Adipocyte (in vitro differentiated cells): ENCODE measurements around the gene RGPD8.
A peak's percentile ranks its signal among the peaks of the same experiment; 100 is the strongest.
"Not testable (repeated sequence)": the region's sequence is repeated elsewhere in the genome, so short reads cannot be mapped to it uniquely, and the experiment has no call there.

ENCODE experiments used
- DNase-seq: peaks from one replicate; pipeline ENCODE4 v3.0.0-alpha.2; 2015; ENCODE audit warnings: low read depth
- H3K27me3 ChIP-seq: replicated peaks from 2 replicates; pipeline ENCODE4 v1.7.0; 2013; ENCODE audit warnings: mild to moderate bottlenecking, low read length, moderate library complexity; ENCODE audit not compliant: control insufficient read depth, insufficient read depth
- H3K36me3 ChIP-seq: 2 replicates; pipeline ENCODE4 v1.7.0; 2013; ENCODE audit warnings: low read length, mild to moderate bottlenecking, moderate library complexity; ENCODE audit not compliant: control insufficient read depth, insufficient read depth, severe bottlenecking
- H3K4me1 ChIP-seq: 2 replicates; pipeline ENCODE4 v1.7.0; 2013; ENCODE audit warnings: mild to moderate bottlenecking, low read length, moderate library complexity; ENCODE audit not compliant: control insufficient read depth, insufficient read depth
- H3K4me3 ChIP-seq: 2 replicates; pipeline ENCODE4 v1.7.0; 2013; ENCODE audit warnings: mild to moderate bottlenecking, low read length, moderate library complexity
- H3K9ac ChIP-seq: 2 replicates; pipeline ENCODE4 v1.7.0; 2013; ENCODE audit warnings: mild to moderate bottlenecking, low read length, moderate library complexity
- H3K9me3 ChIP-seq: 2 replicates; pipeline ENCODE4 v1.7.0; 2013; ENCODE audit warnings: mild to moderate bottlenecking, low read length, moderate library complexity; ENCODE audit not compliant: control insufficient read depth

The RGPD8 gene

GRCh38 chr2:112434890-112435715 is 1.7 kb upstream of the RGPD8 start:
- H3K27me3 ChIP-seq, H3K4me3 ChIP-seq, H3K9me3 ChIP-seq, DNase-seq, H3K4me1 ChIP-seq, H3K36me3 ChIP-seq, H3K9ac ChIP-seq: not testable (repeated sequence)

DNA sequence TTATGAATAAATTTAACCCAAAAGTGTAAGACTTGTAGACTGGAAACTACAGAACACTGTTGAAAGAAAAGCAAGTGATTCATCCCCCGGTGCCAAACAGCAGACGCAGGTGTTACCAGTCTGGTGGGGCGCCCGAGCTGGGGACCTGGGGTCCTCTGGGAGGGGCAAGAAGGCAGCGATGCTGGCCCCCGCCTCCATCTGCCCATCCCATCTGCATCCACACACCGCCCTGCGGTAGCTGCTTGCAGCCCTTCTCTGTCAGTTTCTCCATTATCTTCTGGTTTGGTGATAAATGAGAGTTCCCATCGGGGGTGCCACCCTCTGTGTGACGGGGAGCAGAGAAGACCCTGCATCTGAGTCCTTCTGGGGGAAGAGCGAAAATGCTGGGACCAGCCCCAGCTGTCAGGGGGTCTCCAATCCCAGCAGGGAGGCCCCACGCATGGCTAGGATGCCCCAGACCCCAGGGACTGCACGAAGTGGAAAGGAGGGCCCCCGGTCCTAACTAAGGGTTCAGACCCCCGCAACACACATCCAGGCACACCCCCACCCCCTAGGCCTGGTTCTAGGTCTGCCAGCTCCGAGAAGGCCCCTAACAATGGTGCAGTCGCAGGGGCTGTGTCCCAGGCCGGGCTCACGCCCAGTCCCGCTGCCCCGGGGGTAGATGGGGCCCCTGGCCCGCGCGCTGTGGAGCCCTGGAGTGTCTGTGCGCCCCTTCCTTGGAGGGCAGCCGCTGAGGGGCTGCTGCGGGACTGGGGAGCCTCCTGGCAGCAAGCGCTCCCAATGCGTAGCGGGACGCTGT is 686 bp upstream of the RGPD8 start:
- no peak for DNase-seq
- no peaks in the 10 kb centered on the region for H3K27me3 ChIP-seq
- no peak overlapping the region for H3K4me3 ChIP-seq
- H3K4me1 ChIP-seq: no peaks in the 10 kb centered on the region
- H3K36me3 ChIP-seq: no peaks in the 10 kb centered on the region
- H3K9ac ChIP-seq: no peak overlapping the region
- H3K9me3 ChIP-seq: no peaks in the 10 kb centered on the region

DNA sequence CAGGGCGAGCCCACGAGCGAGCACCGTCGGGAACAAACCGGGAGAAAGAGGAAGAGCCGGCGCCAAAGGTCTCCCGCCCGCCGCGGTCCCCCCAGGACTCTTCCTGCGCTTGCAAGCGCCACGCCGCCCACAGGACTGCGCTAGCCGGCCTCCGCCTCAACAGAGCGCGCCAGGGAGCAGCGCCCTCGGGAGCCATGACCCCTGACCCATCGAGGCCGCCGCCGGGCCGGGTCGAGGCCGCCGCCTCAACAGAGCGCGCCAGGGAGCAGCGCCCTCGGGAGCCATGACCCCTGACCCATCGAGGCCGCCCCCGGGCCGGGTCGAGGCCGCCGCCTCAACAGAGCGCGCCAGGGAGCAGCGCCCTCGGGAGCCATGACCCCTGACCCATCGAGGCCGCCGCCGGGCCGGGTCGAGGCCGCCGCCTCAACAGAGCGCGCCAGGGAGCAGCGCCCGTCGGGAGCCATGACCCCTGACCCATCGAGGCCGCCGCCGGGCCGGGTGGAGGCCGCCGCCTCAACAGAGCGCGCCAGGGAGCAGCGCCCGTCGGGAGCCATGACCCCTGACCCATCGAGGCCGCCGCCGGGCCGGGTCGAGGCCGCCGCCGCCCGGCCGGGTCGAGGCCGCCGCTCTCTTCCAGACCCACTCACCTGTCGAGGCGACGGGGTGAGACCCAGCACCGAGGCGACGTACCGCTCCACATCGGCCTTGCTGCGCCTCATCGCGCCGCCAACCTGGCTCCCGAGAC is 538 bp downstream of the RGPD8 start:
- Histone ChIP-seq H3K9ac (peak overlapping the region; percentile 79), H3K4me3 (peak overlapping the region; percentile 78)
- DNase-seq, H3K4me1 ChIP-seq, H3K36me3 ChIP-seq, H3K27me3 ChIP-seq, H3K9me3 ChIP-seq: not testable (repeated sequence)

GRCh38 chr2:112432390-112432734 is 1.1 kb downstream of the RGPD8 start:
- not testable (repeated sequence) for H3K4me1 ChIP-seq, DNase-seq, H3K9me3 ChIP-seq, H3K27me3 ChIP-seq, H3K36me3 ChIP-seq
- Histone ChIP-seq H3K9ac (peak overlapping the region; percentile 79), H3K4me3 (peak overlapping the region; percentile 78)

- H3K9me3 ChIP-seq, H3K36me3 ChIP-seq, H3K27me3 ChIP-seq, H3K4me1 ChIP-seq: not testable (repeated sequence)
- DNase-seq: peak; percentile 4
- peak overlapping the region; percentile 78 for H3K4me3 ChIP-seq
- H3K9ac ChIP-seq: peak overlapping the region; percentile 79
These were observed 1.7 kb downstream of the RGPD8 start for GRCh38 chr2:112431587-112432295.

GRCh38 chr2:112424553-112424952 is 8.9 kb downstream of the RGPD8 start:
- not testable (repeated sequence) for H3K4me1 ChIP-seq, H3K9ac ChIP-seq, DNase-seq, H3K27me3 ChIP-seq, H3K4me3 ChIP-seq, H3K36me3 ChIP-seq, H3K9me3 ChIP-seq

- H3K4me3 ChIP-seq: not testable (repeated sequence)
These were observed 16.6 kb downstream of the RGPD8 start for GRCh38 chr2:112416860-112417259.

GRCh38 chr2:112360055-112360454 is 73.4 kb downstream of the RGPD8 start:
- not testable (repeated sequence) for H3K9ac ChIP-seq, H3K27me3 ChIP-seq, H3K4me3 ChIP-seq, H3K36me3 ChIP-seq, H3K4me1 ChIP-seq, DNase-seq, H3K9me3 ChIP-seq

More at GRCh38 chr2:112416860-112417259, 16.6 kb downstream of the RGPD8 start:
- not testable (repeated sequence) for H3K9ac ChIP-seq, H3K9me3 ChIP-seq, H3K36me3 ChIP-seq, H3K27me3 ChIP-seq, H3K4me1 ChIP-seq
- peak; percentile 9 for DNase-seq

DNA sequence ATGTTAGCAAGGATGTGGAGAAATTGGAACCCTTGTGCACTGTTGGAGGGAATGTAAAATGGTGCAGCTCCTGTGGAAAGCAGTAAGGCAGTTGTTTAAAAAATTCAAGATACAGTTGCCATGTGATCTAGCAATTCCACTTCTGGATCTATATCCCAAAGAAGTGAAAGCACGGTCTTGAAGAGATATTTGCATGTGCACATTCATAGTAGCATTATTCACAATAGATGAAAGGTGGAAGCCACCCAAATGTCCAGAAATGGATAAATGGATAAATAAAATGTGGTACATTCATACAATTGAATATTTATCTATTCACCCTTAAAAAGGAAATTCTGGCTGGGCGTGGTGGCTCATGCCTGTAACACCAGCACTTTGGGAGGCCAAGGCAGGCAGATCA is 79.1 kb downstream of the RGPD8 start:
- not testable (repeated sequence) for H3K9ac ChIP-seq, DNase-seq, H3K36me3 ChIP-seq, H3K4me1 ChIP-seq, H3K27me3 ChIP-seq, H3K9me3 ChIP-seq, H3K4me3 ChIP-seq

DNA sequence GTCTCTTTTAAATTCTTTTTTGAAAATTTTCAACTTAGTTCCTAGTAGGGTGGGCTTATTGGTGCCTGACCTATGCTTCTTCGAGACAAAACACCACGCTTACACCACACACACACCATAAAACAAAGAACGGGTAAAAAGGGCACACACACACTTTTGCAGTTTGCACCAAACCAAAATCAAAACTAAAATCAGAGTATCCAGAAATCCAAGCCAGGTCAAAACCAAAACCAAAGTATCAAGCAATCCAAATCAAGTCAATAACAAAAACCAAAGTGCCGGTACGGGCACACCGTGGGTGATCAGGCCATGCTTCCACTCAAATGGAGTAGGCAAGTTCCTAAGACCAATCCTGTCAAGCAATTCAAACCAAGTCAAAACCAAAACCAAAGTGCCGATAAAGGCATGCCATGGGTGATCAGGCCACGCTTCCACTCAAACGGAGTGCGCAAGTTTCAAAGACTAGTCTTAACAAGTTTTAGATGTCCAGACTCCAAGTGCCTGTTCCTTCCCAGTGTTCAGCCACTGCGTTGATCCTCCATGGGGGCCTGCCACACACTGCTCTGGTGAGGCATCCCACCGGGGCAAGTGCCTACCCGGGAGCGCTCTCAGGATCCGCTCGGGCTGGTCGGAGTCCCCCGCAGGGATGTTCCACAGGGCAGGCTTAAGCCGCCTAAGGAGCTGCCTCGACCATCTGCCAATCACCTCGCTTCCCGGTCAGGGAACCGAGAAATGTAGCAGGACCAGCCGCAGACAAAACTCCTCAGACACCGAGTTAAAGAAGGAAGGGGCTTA is 80.4 kb downstream of the RGPD8 start:
- not testable (repeated sequence) for H3K4me3 ChIP-seq, DNase-seq

More for the DNA sequence above, 80.4 kb downstream of the RGPD8 start:
- H3K4me1 ChIP-seq, H3K36me3 ChIP-seq, H3K27me3 ChIP-seq, H3K9me3 ChIP-seq, H3K9ac ChIP-seq: not testable (repeated sequence)
